ENCODE results near the gene TRIM34.

The TRIM34 gene

GRCh38 chr11:5691964-5692361 lies 67.2 kb downstream of the TRIM34 start:
- TF ChIP-seq, protein P1, sequence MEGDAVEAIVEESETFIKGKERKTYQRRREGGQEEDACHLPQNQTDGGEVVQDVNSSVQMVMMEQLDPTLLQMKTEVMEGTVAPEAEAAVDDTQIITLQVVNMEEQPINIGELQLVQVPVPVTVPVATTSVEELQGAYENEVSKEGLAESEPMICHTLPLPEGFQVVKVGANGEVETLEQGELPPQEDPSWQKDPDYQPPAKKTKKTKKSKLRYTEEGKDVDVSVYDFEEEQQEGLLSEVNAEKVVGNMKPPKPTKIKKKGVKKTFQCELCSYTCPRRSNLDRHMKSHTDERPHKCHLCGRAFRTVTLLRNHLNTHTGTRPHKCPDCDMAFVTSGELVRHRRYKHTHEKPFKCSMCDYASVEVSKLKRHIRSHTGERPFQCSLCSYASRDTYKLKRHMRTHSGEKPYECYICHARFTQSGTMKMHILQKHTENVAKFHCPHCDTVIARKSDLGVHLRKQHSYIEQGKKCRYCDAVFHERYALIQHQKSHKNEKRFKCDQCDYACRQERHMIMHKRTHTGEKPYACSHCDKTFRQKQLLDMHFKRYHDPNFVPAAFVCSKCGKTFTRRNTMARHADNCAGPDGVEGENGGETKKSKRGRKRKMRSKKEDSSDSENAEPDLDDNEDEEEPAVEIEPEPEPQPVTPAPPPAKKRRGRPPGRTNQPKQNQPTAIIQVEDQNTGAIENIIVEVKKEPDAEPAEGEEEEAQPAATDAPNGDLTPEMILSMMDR (IDR thresholded peaks at IDR 0.05) = no peak
- peaks cover 39 to 40% of the 10 kb centered on the region in 2 experiments for H3K4me1 ChIP-seq (ENCODE audit: control insufficient read depth in 1 of 2, insufficient read depth in 1 of 2, low read depth in 1 of 2, low read length in 1 of 2)
- H3K36me3 ChIP-seq = peaks cover 8% of the 10 kb centered on the region
- H3K27me3 ChIP-seq = no peaks in the 10 kb centered on the region
- peak overlapping the region; percentile 84 for H3K27ac ChIP-seq
- H3K9me3 ChIP-seq = no peaks in the 10 kb centered on the region
- H3K4me3 ChIP-seq (ENCODE audit: low read depth in 1 of 2, low read length in 1 of 2) = peak overlapping the region; percentile 53 to 73
